Testis (tissue), 3 donors: ENCODE measurements around the gene FBXO11. TPM values are rescaled to one million over a fixed set of nuclear protein-coding genes. Genes with fewer than 3 reads are reported as not detected.
A peak's percentile ranks its signal among the peaks of the same experiment; 100 is the strongest.

Experiments used
- DNase-seq: peaks from one replicate; pipeline ENCODE4 v3.0.0-alpha.2; 2019
- H3K27ac ChIP-seq, 2 donors: fragments of 200-600 bp; sonication (generic); one replicate each; pipeline ENCODE4 v1.5.1; 2019
- H3K27me3 ChIP-seq: fragments of 200-600 bp; sonication (generic); one replicate; pipeline ENCODE4 v1.5.1; 2019
- H3K36me3 ChIP-seq: fragments of 200-600 bp; sonication (generic); one replicate; pipeline ENCODE4 v1.5.1; 2017; ENCODE audit warnings: low read depth; ENCODE audit errors: missing control alignments
- H3K4me1 ChIP-seq: fragments of 200-600 bp; sonication (generic); one replicate; pipeline ENCODE4 v1.5.1; 2019
- H3K4me3 ChIP-seq, 2 donors: fragments of 200-600 bp; sonication (generic); one replicate each; pipeline ENCODE4 v1.5.1; 2017 to 2019
- H3K9me3 ChIP-seq: fragments of 200-600 bp; sonication (generic); one replicate; pipeline ENCODE4 v1.5.1; 2017
- CTCF ChIP-seq, 3 experiments: fragments of 450-650 bp in 2 of 3; fragments of 200-600 bp in 1 of 3; sonication (generic) in 1 of 3; IDR thresholded peaks; one replicate each; pipeline ENCODE4 v1.5.1; 2016 to 2019; ENCODE audit warnings: antibody characterized with exemption in 3 of 3, mild to moderate bottlenecking in 2 of 3, moderate library complexity in 1 of 3
- POLR2A ChIP-seq: fragments of 450-650 bp; IDR thresholded peaks from one replicate; pipeline ENCODE4 v1.6.1; 2017; ENCODE audit warnings: antibody characterized with exemption, mild to moderate bottlenecking, moderate library complexity
- WGBS, 2 donors: methylation state at CpG; one replicate each; pipeline ENCODE4 v1.1.5; 2018; 5-methylcytosine and 5-hydroxymethylcytosine counted together
- intact Hi-C: fragments of 100-400 bp; cut with DNase I; formaldehyde crosslinking; loops from one replicate; pipeline ENCODE4 v1.15.1; 2023; ENCODE audit warnings: low total_unique reads
- polyA plus RNA-seq: library from polyadenylated mRNA; stranded (reverse); fragments of 350-450 nt; fragmentation: Illumina TruSeq; extraction: RNeasy Lipid Tissue Mini Kit (QIAGEN cat#74804); gene quantifications from one replicate; pipeline ENCODE4 v1.2.3, GENCODE V29; 2014; ENCODE audit warnings: low read depth, low replicate concordance; ENCODE audit not compliant: insufficient read depth
- total RNA-seq, 2 donors: library from RNA; depleted of rRNA; stranded (reverse); fragments of >200 nt; gene quantifications; one replicate each; pipeline ENCODE4 v1.2.3, GENCODE V29; 2016

The FBXO11 gene
- total and polyA plus RNA-seq, 3 donors from 2014 or later = 87.6 to 101 (median 96.0) TPM

- peak overlapping the region; percentile 89 to 99 for H3K4me3 ChIP-seq
- TF ChIP-seq POLR2A (no peak), CTCF (IDR thresholded peaks at IDR 0.05) (no peak)
- H3K27ac ChIP-seq = peak overlapping the region; percentile 92 to 99
- no peaks in the 10 kb centered on the region for H3K9me3 ChIP-seq
- H3K27me3 ChIP-seq = no peaks in the 10 kb centered on the region
- no peaks in the 10 kb centered on the region for H3K36me3 ChIP-seq
- 1 to 5% methylated on average over 7 of the region's 7 CpGs for WGBS, 2 donors
- H3K4me1 ChIP-seq = peaks cover 44% of the 10 kb centered on the region
- intact Hi-C loops = no loop called here
- DNase-seq = no peak
Observed at GRCh38 chr2:47782381-47782670, 124.0 kb downstream of the FBXO11 start.

GRCh38 chr2:47779426-47779790 is 126.9 kb downstream of the FBXO11 start:
- no peak for DNase-seq
- H3K9me3 ChIP-seq = no peaks in the 10 kb centered on the region
- H3K4me1 ChIP-seq = peaks cover 52% of the 10 kb centered on the region
- whole genome bisulfite sequencing, 2 donors = 65 to 66% methylated on average over 8 of the region's 8 CpGs
- no peaks in the 10 kb centered on the region for H3K27me3 ChIP-seq
- no peak for TF ChIP-seq POLR2A
- TF ChIP-seq CTCF (IDR thresholded peaks at IDR 0.05) = no peak
- H3K36me3 ChIP-seq = no peaks in the 10 kb centered on the region
- intact Hi-C loops = no loop called here
- H3K4me3 ChIP-seq = no peak overlapping the region
- H3K27ac ChIP-seq = peak overlapping the region; percentile 25 to 89

GRCh38 chr2:47778698-47779425 is 127.4 kb downstream of the FBXO11 start:
- intact Hi-C loops = no loop called here
- 46 to 71% methylated on average over 8 of the region's 8 CpGs for WGBS, 2 donors
- peak overlapping the region; percentile 29 to 89 for H3K27ac ChIP-seq
- no peaks in the 10 kb centered on the region for H3K36me3 ChIP-seq
- no peak for TF ChIP-seq POLR2A
- TF ChIP-seq CTCF (IDR thresholded peaks at IDR 0.05) = no peak
- no peak for DNase-seq
- no peaks in the 10 kb centered on the region for H3K27me3 ChIP-seq
- H3K4me3 ChIP-seq = no peak overlapping the region
- no peaks in the 10 kb centered on the region for H3K9me3 ChIP-seq
- peaks cover 51% of the 10 kb centered on the region for H3K4me1 ChIP-seq

GRCh38 chr2:47777277-47777937 is 128.9 kb downstream of the FBXO11 start:
- Histone ChIP-seq H3K27me3 (no peaks in the 10 kb centered on the region), H3K27ac (peak overlapping the region; percentile 29 to 89), H3K36me3 (no peaks in the 10 kb centered on the region), H3K9me3 (no peaks in the 10 kb centered on the region), H3K4me3 (no peak overlapping the region), H3K4me1 (peaks cover 51% of the 10 kb centered on the region)
- TF ChIP-seq POLR2A = no peak
- no peak for TF ChIP-seq CTCF (IDR thresholded peaks at IDR 0.05)
- 43 to 57% methylated on average over 13 of the region's 13 CpGs for WGBS, 2 donors
- DNase-seq = peak; percentile 85
- intact Hi-C loops = no loop called here

GRCh38 chr2:47774567-47774966 is 131.7 kb downstream of the FBXO11 start:
- Histone ChIP-seq H3K9me3 (no peaks in the 10 kb centered on the region), H3K27me3 (no peaks in the 10 kb centered on the region), H3K4me3 (no peak overlapping the region), H3K4me1 (peaks cover 39% of the 10 kb centered on the region), H3K27ac (no peak overlapping the region), H3K36me3 (no peaks in the 10 kb centered on the region)
- intact Hi-C loops = no loop called here
- no peak for DNase-seq
- TF ChIP-seq CTCF (IDR thresholded peaks at IDR 0.05) = no peak
- TF ChIP-seq POLR2A = no peak
